Mammary epithelial cell (primary cell): ENCODE measurements around the gene TENT5A.

Source experiments
- EZH2 ChIP-seq: IDR thresholded peaks from 2 replicates; pipeline ENCODE4 v1.6.1; 2012; ENCODE audit warnings: low read length, inconsistent platforms, borderline replicate concordance
- TF ChIP-seq, protein P1 (sequence below), 2 donors: IDR thresholded peaks in 1 of 2; conservative IDR thresholded peaks in 1 of 2; 2 replicates each; pipeline ENCODE4 v1.5.1; 2011 to 2012; ENCODE audit warnings: inconsistent platforms in 2 of 2, low read length in 2 of 2, mild to moderate bottlenecking in 2 of 2, control low read depth in 1 of 2, low read depth in 1 of 2; ENCODE audit not compliant: insufficient read depth in 1 of 2; ENCODE audit errors: extremely low read depth in 1 of 2

DNA sequence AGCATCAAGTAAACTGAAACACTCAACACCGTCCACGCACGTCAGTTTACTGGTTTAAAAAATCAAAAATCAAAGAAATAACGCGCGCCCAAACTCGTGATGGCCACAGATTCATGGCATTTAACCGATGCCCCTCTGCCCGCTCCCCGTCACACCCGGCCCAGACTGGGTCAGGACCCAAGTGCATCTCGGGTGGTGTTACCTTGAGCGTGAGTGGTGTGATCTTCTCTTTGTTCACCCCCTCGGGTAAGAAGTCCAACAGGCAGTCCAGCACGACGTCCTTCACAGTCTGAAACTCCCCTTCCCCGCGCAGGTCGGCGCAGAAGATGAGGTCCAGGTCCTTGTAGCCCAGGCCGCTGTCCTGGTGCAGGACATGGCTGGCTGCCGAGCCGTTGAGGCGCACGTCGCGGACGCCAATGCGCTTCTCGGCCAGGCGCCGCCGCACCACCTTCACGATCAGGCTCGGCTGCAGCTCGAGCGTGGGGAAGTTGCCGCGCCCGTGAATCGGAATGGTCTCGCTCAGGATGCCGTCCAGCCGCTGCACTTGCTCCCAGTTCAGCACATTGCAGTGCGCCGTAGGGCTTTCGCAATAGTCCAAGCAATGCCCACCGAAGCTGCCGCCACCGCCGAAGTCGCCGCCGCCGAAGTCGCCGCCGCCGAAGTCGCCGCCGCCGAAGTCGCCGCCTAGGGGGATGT is 945 bp downstream of the TENT5A start:
- TF ChIP-seq, protein P1, sequence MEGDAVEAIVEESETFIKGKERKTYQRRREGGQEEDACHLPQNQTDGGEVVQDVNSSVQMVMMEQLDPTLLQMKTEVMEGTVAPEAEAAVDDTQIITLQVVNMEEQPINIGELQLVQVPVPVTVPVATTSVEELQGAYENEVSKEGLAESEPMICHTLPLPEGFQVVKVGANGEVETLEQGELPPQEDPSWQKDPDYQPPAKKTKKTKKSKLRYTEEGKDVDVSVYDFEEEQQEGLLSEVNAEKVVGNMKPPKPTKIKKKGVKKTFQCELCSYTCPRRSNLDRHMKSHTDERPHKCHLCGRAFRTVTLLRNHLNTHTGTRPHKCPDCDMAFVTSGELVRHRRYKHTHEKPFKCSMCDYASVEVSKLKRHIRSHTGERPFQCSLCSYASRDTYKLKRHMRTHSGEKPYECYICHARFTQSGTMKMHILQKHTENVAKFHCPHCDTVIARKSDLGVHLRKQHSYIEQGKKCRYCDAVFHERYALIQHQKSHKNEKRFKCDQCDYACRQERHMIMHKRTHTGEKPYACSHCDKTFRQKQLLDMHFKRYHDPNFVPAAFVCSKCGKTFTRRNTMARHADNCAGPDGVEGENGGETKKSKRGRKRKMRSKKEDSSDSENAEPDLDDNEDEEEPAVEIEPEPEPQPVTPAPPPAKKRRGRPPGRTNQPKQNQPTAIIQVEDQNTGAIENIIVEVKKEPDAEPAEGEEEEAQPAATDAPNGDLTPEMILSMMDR (conservative IDR thresholded peaks at IDR 0.05 in 1 of 2, IDR thresholded peaks at IDR 0.05 in 1 of 2; ENCODE audit: extremely low read depth in 1 of 2, insufficient read depth in 1 of 2, low read depth in 1 of 2, low read length in 2 of 2) = no peak
- TF ChIP-seq EZH2 = no peak
